GM21360 (cell line): ENCODE results near the gene FGF5.
"Not testable (repeated sequence)": the region's sequence is repeated elsewhere in the genome, so short reads cannot be mapped to it uniquely, and the experiment has no call there.

Source experiments
- ATAC-seq: cut with Tn5 transposase; IDR thresholded peaks from one replicate; pipeline ENCODE4 v1.9.1; 2021; ENCODE audit warnings: mild to moderate bottlenecking, moderate library complexity; ENCODE audit not compliant: unreplicated experiment

The FGF5 gene

GRCh38 chr4:80294206-80294605 lies 27.7 kb downstream of the FGF5 start:
- no peak for ATAC-seq

GRCh38 chr4:80295336-80295735 lies 28.9 kb downstream of the FGF5 start:
- ATAC-seq: no peak

GRCh38 chr4:80295826-80296225 lies 29.4 kb downstream of the FGF5 start:
- ATAC-seq: no peak

- ATAC-seq: no peak
Measured at GRCh38 chr4:80301884-80302283, 35.4 kb downstream of the FGF5 start.

GRCh38 chr4:80302616-80303223 lies 36.3 kb downstream of the FGF5 start:
- ATAC-seq: no peak

GRCh38 chr4:80305466-80305865 lies 39.0 kb downstream of the FGF5 start:
- no peak for ATAC-seq

GRCh38 chr4:80306260-80306659 lies 39.8 kb downstream of the FGF5 start:
- no peak for ATAC-seq

- ATAC-seq: no peak
Measured at GRCh38 chr4:80307183-80307735, 40.8 kb downstream of the FGF5 start.

GRCh38 chr4:80307774-80308465 lies 41.5 kb downstream of the FGF5 start:
- ATAC-seq: no peak

- no peak for ATAC-seq
Measured at GRCh38 chr4:80308466-80308822, 42.0 kb downstream of the FGF5 start.

- ATAC-seq: no peak
Measured at GRCh38 chr4:80309294-80310004, 43.0 kb downstream of the FGF5 start.

GRCh38 chr4:80311130-80311529 lies 44.7 kb downstream of the FGF5 start:
- ATAC-seq: no peak

GRCh38 chr4:80312124-80312523 lies 45.7 kb downstream of the FGF5 start:
- no peak for ATAC-seq

- no peak for ATAC-seq
Measured at GRCh38 chr4:80313627-80314026, 47.2 kb downstream of the FGF5 start.

- ATAC-seq: not testable (repeated sequence)
Measured at GRCh38 chr4:80315848-80316247, 49.4 kb downstream of the FGF5 start.

GRCh38 chr4:80321341-80321740 lies 54.9 kb downstream of the FGF5 start:
- ATAC-seq: no peak

GRCh38 chr4:80321776-80322175 lies 55.3 kb downstream of the FGF5 start:
- no peak for ATAC-seq

- no peak for ATAC-seq
Measured at GRCh38 chr4:80322716-80323115, 56.3 kb downstream of the FGF5 start.

GRCh38 chr4:80324171-80324570 lies 57.7 kb downstream of the FGF5 start:
- ATAC-seq: no peak

GRCh38 chr4:80331693-80332092 lies 65.2 kb downstream of the FGF5 start:
- no peak for ATAC-seq

GRCh38 chr4:80333121-80333520 lies 66.7 kb downstream of the FGF5 start:
- no peak for ATAC-seq

GRCh38 chr4:80334568-80334967 lies 68.1 kb downstream of the FGF5 start:
- ATAC-seq: no peak
